ENCODE data around the gene STX3. TPM values are rescaled to one million over a fixed set of nuclear protein-coding genes. Genes with fewer than 3 reads are reported as not detected.

Gene STX3
- total and polyA plus RNA-seq, 2 donors (not counting 3 experiments of a cell fraction or from before 2014, with no cell fraction given): 40.3 to 49.7 TPM

DNA sequence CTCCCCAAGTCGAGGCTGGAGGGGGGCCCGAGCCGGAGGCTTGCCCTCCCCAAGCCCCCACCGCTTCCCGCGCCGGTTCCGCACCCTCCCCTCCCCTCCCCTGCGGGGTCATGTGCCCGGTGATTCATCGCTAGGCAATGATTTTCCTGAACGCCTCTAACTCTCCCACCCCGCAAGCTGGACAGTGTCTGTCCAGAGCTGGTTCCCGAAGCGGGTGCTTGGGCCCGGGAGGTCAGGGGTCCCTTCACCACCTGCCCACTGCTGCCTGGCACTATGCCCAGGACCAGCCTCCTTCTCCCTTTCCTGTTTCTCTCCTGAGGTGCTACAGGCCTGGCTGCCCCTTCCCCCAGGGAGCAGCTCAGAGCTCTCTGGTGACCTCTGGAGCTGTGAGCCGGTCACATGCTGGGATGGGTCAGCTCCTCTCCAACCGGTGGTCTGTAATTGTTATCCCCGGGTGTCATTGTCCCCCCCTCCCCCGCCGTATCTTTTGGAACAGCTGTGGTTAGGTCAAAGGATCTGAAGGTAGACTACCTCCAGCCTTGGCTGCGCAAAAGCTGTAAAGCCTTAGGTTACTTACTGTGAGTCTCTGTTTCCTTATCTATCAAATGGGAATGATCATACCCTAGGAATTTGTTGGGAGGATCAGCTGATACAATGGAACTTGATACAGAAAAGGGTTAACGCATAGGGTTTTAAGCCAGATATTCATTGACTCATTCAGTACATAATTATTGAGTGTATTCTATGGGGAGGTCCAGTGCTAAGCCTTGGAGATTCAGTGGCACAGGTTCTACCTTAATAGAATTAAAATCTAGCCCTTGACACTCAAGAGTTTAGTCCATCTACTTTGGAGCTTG lies 753 bp downstream of the STX3 start:
- H2AFZ ChIP-seq (ENCODE audit: low read depth, low read length): no peak overlapping the region
- H3K9me3 ChIP-seq (replicated peaks; ENCODE audit: control insufficient read depth, insufficient read depth, low read length): no peaks in the 10 kb centered on the region
- H3K4me2 ChIP-seq (ENCODE audit: insufficient read depth, low read length): peak overlapping the region; percentile 87
- ChIA-PET CTCF (interaction anchor here (1.0 to 5.7 kb wide), 16 partner anchors 9 to 218 kb away, joined by 3 to 120 read pairs (median 8); partner anchors contain the start of genes MRPL16 and PATL1), POLR2A (interaction anchor here (0.6 to 2.7 kb wide), 11 partner anchors 9 to 225 kb away, joined by 3 to 11 read pairs (median 4); partner anchors contain the start of gene PATL1)
- intact Hi-C loops (cut with micrococcal nuclease): loop anchor here (1.0 to 5.0 kb wide), 5 partner anchors 31 to 438 kb away; partner anchors contain the start of gene MRPL16
- FAIRE-seq (peak; percentile 86), DNase-seq (ENCODE audit: low read depth, low spot score) (peak; percentile 87)
- H4K20me1 ChIP-seq (replicated peaks; ENCODE audit: control insufficient read depth, extremely low read depth, insufficient read depth, low read length): no peaks in the 10 kb centered on the region
- no peaks in the 10 kb centered on the region for H3K9me1 ChIP-seq (replicated peaks; ENCODE audit: control insufficient read depth, extremely low read depth, insufficient read depth, low read length)
- H3K4me1 ChIP-seq (ENCODE audit: control insufficient read depth, extremely low read depth, insufficient read depth, low read length): peaks cover 21% of the 10 kb centered on the region
- no peaks in the 10 kb centered on the region for H3K27me3 ChIP-seq (ENCODE audit: control insufficient read depth in 2 of 2, insufficient read depth in 2 of 2, low read length in 2 of 2)
- H3K4me3 ChIP-seq (replicated peaks in 1 of 3; ENCODE audit: insufficient read depth in 1 of 3, low read depth in 1 of 3, low read length in 3 of 3): peak overlapping the region; percentile 65 to 87 (median 83)
- H3K79me2 ChIP-seq (ENCODE audit: control insufficient read depth, insufficient read depth, low read length): peaks cover 29% of the 10 kb centered on the region
- peak overlapping the region; percentile 92 for H3K9ac ChIP-seq (replicated peaks; ENCODE audit: extremely low read depth, insufficient read depth, low read length)
- dilution Hi-C loops (cut with MboI; ENCODE audit: extremely low pct_ligation_motif_present, low sequenced_read_pairs): no loop called here
- H3K36me3 ChIP-seq (ENCODE audit: control insufficient read depth in 2 of 2, extremely low read depth in 1 of 2, insufficient read depth in 2 of 2, low read length in 2 of 2): peaks cover 0 to 4% of the 10 kb centered on the region in 2 experiments
- peak overlapping the region; percentile 72 for H3K27ac ChIP-seq (ENCODE audit: insufficient read depth, low read depth, low read length)
- no TSS peak for BruUV-seq (replicated peaks)
- TF ChIP-seq POLR2A (IDR thresholded peaks at IDR 0.05; ENCODE audit: low read depth, low read length) (peak; percentile 61), GATA2 (IDR thresholded peaks at IDR 0.05; ENCODE audit: insufficient read depth, insufficient read length, low read depth, low read length) (no peak), POLR2AphosphoS5 (IDR thresholded peaks at IDR 0.05; ENCODE audit: insufficient read depth, low read depth, low read length) (no peak), MYC (IDR thresholded peaks at IDR 0.05; ENCODE audit: low read depth, low read length) (no peak), EZH2 (IDR thresholded peaks at IDR 0.05; ENCODE audit: borderline replicate concordance, low read depth, low read length, severe bottlenecking) (no peak), FOS (IDR thresholded peaks at IDR 0.05; ENCODE audit: borderline replicate concordance, insufficient read depth, low read length) (peak; percentile 77)
- TF ChIP-seq, protein P1, sequence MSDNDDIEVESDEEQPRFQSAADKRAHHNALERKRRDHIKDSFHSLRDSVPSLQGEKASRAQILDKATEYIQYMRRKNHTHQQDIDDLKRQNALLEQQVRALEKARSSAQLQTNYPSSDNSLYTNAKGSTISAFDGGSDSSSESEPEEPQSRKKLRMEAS (IDR thresholded peaks at IDR 0.05; ENCODE audit: insufficient read depth, insufficient read length): peak; percentile 27
